Prostate gland (tissue), 2 donors: Measurements from ENCODE around the gene LRRC34. TPM values are rescaled to one million over a fixed set of nuclear protein-coding genes. Genes with fewer than 3 reads are reported as not detected.

Source experiments
- DNase-seq: peaks from one replicate; pipeline ENCODE4 v3.0.0-alpha.2; 2019; ENCODE audit warnings: low spot score
- H3K27ac ChIP-seq, 2 donors: fragments of 200-600 bp; sonication (generic); 2 replicates each; pipeline ENCODE4 v1.5.1; 2017 to 2019
- H3K27me3 ChIP-seq: fragments of 200-600 bp; sonication (generic); replicated peaks from 2 replicates; pipeline ENCODE4 v1.5.1; 2019; ENCODE audit not compliant: insufficient read depth
- H3K36me3 ChIP-seq, 2 donors: fragments of 200-600 bp; sonication (generic); 1 replicate in 1 of 2; 2 replicates in 1 of 2; pipeline versions ENCODE4 v1.5.1 to v1.8.1; 2017 to 2019
- H3K4me1 ChIP-seq: fragments of 200-600 bp; sonication (generic); replicated peaks from 2 replicates; pipeline ENCODE4 v1.5.1; 2019
- H3K4me3 ChIP-seq, 2 donors: fragments of 200-600 bp; sonication (generic); 2 replicates each; pipeline ENCODE4 v1.5.1; 2017 to 2019
- H3K9me3 ChIP-seq: fragments of 200-600 bp; sonication (generic); 2 replicates; pipeline ENCODE4 v1.5.1; 2017
- CTCF ChIP-seq, 4 experiments: fragments of 200-600 bp in 2 of 4; fragments of 450-650 bp in 2 of 4; sonication (generic) in 2 of 4; IDR thresholded peaks; 1 replicate in 3 of 4; 2 replicates in 1 of 4; pipeline ENCODE4 v1.5.1; 2016 to 2019; ENCODE audit warnings: antibody characterized with exemption in 4 of 4, mild to moderate bottlenecking in 2 of 4, moderate library complexity in 2 of 4
- POLR2A ChIP-seq: fragments of 450-650 bp; IDR thresholded peaks from one replicate; pipeline ENCODE4 v1.6.1; 2016; ENCODE audit warnings: antibody characterized with exemption, mild to moderate bottlenecking
- POLR2AphosphoS5 ChIP-seq: sonication (generic); formaldehyde crosslinking; IDR thresholded peaks from one replicate; pipeline ENCODE4 v1.6.1; 2017; ENCODE audit warnings: antibody characterized with exemption
- WGBS: methylation state at CpG from one replicate; pipeline ENCODE4 v1.1.5; 2018; 5-methylcytosine and 5-hydroxymethylcytosine counted together
- intact Hi-C: fragments of 100-400 bp; cut with DNase I; formaldehyde crosslinking; loops from one replicate; pipeline ENCODE4 v1.14.2; 2022
- total RNA-seq, 2 donors: library from RNA; depleted of rRNA; stranded (reverse); fragments of >200 nt; gene quantifications; one replicate each; pipeline ENCODE4 v1.1.0, GENCODE V29; 2016

LRRC34 gene
- total RNA-seq, 2 donors from 2014 or later = 2.8 to 5.4 TPM

DNA sequence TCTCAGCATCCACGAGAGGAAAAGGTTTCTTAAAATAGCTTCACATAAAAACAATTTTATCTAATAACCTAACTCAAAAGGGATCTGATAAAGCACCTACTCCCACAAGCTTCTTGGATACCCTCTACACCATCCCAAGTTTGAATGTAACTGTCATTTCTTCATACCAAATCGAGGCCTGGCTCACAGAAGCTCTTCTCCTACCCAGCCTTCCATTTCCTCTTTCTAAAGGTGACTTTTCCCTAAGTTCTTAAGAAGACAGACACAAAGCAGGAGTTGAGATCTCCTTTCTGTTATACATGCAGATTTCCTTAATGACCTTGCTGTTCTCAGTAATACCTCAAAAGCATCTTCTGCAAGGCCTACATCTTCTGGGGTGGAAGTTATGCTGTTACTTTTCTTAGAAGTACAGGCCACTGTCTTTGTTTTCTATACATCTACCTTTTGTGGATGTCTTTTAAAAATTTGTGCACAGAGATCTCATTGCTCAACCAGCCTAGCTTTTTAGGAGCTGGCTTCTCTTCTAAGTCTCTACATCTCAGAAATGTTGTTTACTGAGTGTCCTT lies 3.4 kb downstream of the LRRC34 start:
- H3K4me1 ChIP-seq = no peaks in the 10 kb centered on the region

GRCh38 chr3:169804681-169805080 lies 8.0 kb downstream of the LRRC34 start:
- intact Hi-C loops = no loop called here
- TF ChIP-seq POLR2A (no peak), CTCF (IDR thresholded peaks at IDR 0.05) (no peak), POLR2AphosphoS5 (no peak)
- DNase-seq = no peak
- no peaks in the 10 kb centered on the region for H3K9me3 ChIP-seq
- 94% methylated on average over 3 of the region's 3 CpGs for WGBS
- H3K36me3 ChIP-seq = no peaks in the 10 kb centered on the region
- no peaks in the 10 kb centered on the region for H3K27me3 ChIP-seq
- no peak overlapping the region for H3K27ac ChIP-seq
- no peaks in the 10 kb centered on the region for H3K4me1 ChIP-seq
- H3K4me3 ChIP-seq = no peak overlapping the region

More for the DNA sequence above, 3.4 kb downstream of the LRRC34 start:
- no peak for DNase-seq
- TF ChIP-seq POLR2AphosphoS5 (no peak), CTCF (IDR thresholded peaks at IDR 0.05) (no peak), POLR2A (no peak)
- no peaks in the 10 kb centered on the region for H3K36me3 ChIP-seq
- no peak overlapping the region for H3K27ac ChIP-seq
- no peaks in the 10 kb centered on the region for H3K9me3 ChIP-seq
- H3K27me3 ChIP-seq = no peaks in the 10 kb centered on the region
- intact Hi-C loops = no loop called here
- no peak overlapping the region for H3K4me3 ChIP-seq
- WGBS = 47% methylated on average over 2 of the region's 2 CpGs

DNA sequence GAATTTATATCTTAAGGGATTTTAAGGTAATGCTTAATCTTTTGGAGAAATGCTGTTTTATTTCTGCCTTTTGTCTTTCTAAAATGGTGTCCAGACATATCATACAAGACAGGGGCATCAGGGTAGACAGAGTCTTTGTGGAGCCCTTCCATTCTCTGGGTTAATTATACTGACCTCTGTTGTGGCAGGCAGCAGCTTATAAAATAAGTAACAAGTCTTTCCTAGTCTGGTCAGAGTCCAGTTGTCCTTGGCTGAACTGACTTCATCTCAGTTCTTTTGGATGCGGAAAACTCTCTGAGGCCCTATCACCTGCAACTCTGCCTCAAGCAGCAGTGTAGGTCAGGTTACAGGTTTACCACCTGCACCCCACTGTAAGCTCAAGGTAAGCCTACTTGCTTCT lies 20.3 kb downstream of the LRRC34 start:
- Histone ChIP-seq H3K27me3 (no peaks in the 10 kb centered on the region), H3K9me3 (no peaks in the 10 kb centered on the region), H3K4me1 (no peaks in the 10 kb centered on the region), H3K36me3 (no peaks in the 10 kb centered on the region), H3K27ac (no peak overlapping the region), H3K4me3 (no peak overlapping the region)
- intact Hi-C loops = no loop called here
- WGBS = 100% methylated on average over 1 of the region's 1 CpG
- no peak for DNase-seq
- no peak for TF ChIP-seq POLR2AphosphoS5
- TF ChIP-seq POLR2A = no peak
- no peak for TF ChIP-seq CTCF (IDR thresholded peaks at IDR 0.05)

DNA sequence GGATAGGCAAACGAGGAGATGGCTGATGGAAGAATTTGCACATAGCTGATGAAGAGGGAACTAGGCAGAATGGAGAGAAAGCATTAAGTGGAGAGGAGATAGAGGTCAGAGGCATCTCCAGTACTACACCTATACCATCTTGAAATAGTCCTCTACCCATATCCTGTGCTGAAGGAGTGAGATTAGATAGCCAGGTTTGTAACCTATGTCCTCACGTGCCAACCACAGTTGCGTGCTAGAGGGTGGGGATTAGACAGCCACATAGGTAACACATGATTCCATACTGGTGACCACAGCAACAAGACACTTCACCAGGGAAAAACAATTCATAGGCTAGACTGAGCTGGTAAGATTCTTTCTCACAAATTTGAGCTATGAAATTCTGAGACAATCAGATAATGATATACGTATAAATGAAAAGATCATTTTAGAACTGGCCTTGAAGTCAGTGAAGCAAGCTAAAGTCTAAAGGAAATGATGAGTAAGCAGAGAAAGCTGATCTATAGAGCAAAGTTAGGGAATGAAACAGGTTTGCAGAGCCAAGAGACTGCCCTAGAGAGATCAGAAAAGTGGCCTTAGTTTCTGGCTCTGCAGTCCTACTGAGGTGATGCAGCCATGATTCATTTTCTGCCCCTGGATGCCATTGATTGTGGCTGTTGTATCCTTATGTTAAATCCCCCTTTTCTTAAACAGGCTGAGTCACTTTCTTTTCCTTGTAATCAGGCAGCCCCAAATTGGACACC lies 21.8 kb downstream of the LRRC34 start:
- Histone ChIP-seq H3K27me3 (no peaks in the 10 kb centered on the region), H3K4me3 (no peak overlapping the region), H3K36me3 (peaks cover 0 to 6% of the 10 kb centered on the region in 2 donors), H3K9me3 (no peaks in the 10 kb centered on the region), H3K27ac (no peak overlapping the region), H3K4me1 (no peaks in the 10 kb centered on the region)
- intact Hi-C loops = no loop called here
- DNase-seq = no peak
- 90% methylated on average over 4 of the region's 4 CpGs for WGBS
- no peak for TF ChIP-seq POLR2A
- TF ChIP-seq CTCF (IDR thresholded peaks at IDR 0.05) = no peak
- TF ChIP-seq POLR2AphosphoS5 = no peak

DNA sequence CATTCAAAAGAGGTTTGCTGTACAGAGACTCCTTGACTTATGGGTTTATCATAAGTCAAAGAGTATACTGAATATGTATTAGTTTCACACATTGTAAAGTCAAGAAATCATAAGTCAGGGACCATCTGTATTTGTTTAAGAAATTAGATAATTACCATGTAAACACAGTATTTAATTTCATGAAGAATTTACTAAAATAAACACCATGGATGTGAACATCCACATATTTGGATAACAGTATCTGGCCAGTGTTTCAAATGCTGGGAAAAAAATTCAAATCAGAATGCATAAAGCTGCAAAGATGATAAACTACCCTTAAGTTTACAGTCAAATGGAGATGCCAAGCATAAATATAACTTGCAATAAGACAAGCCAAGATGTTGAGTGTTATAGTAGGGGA lies 22.5 kb downstream of the LRRC34 start:
- no peak overlapping the region for H3K27ac ChIP-seq
- DNase-seq = no peak
- no peak for TF ChIP-seq CTCF (IDR thresholded peaks at IDR 0.05)
- TF ChIP-seq POLR2A = no peak
- TF ChIP-seq POLR2AphosphoS5 = no peak
- H3K9me3 ChIP-seq = no peaks in the 10 kb centered on the region
- H3K36me3 ChIP-seq = peaks cover 0 to 7% of the 10 kb centered on the region in 2 donors
- intact Hi-C loops = no loop called here
- no peaks in the 10 kb centered on the region for H3K27me3 ChIP-seq
- no peak overlapping the region for H3K4me3 ChIP-seq
- H3K4me1 ChIP-seq = no peaks in the 10 kb centered on the region
